Measurements from ENCODE around the gene GPR183. TPM values are rescaled to one million over a fixed set of nuclear protein-coding genes. Genes with fewer than 3 reads are reported as not detected.

The GPR183 gene
- total and polyA plus RNA-seq, 2 of the 8 experiments (the other 6 are each of a cell fraction or from before 2014, with no cell fraction given), result not detected

DNA sequence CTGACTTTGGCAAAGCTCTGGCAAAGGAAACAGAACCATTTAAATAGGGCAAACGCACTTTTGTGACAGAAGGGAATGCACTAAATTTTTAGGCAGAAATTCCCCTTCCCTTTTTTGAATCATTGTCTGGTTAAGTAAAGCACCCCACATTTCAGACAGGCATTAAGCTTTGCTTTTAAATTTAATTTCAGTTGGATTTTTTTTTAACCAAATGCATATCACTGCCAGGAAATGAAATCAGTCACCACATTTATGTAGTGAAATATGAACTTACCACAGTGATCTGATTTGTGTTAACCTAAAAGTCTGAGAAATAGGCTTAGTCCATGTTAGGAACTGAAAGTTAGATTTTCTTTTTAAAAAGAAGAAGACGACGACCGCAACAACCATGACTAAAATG is 10.8 kb downstream of the GPR183 start:
- no peak overlapping the region for H3K4ac ChIP-seq (replicated peaks; ENCODE audit: insufficient read length, low read depth, low read length)
- no peak overlapping the region for H3K27ac ChIP-seq (ENCODE audit: low read depth, low read length)
- H4K8ac ChIP-seq (ENCODE audit: extremely low read depth, insufficient read depth, low read length), result no peak overlapping the region
- 89% methylated on average over 4 of the region's 4 CpGs; no CpG with 5 or more reads in 1 of the 2 experiments for WGBS, 2 experiments (ENCODE audit: extremely low coverage in 1 of 2, insufficient coverage in 1 of 2, insufficient read length in 1 of 2, insufficient replicate concordance in 2 of 2, low coverage in 1 of 2, low lambda C conversion rate in 2 of 2, missing lambda C conversion rate in 1 of 2)
- H3K14ac ChIP-seq (ENCODE audit: insufficient read length), result no peak overlapping the region
- no peak overlapping the region for H3K9ac ChIP-seq (replicated peaks in 1 of 4; ENCODE audit: extremely low read depth in 1 of 4, low read depth in 3 of 4, low read length in 3 of 4)
- no peaks in the 10 kb centered on the region for H3K27me3 ChIP-seq (replicated peaks in 1 of 4; ENCODE audit: control insufficient read depth in 3 of 4, extremely low read depth in 1 of 4, insufficient read depth in 3 of 4, low read length in 3 of 4)
- H3K23ac ChIP-seq (ENCODE audit: insufficient read length), result no peak overlapping the region
- H4K91ac ChIP-seq (replicated peaks; ENCODE audit: insufficient read length, low read length), result no peak overlapping the region
- H3K4me2 ChIP-seq (ENCODE audit: insufficient read depth in 1 of 2, low read depth in 2 of 2, low read length in 2 of 2), result no peak overlapping the region
- H4K20me1 ChIP-seq (replicated peaks in 1 of 2; ENCODE audit: control insufficient read depth in 1 of 2, insufficient read depth in 2 of 2, low read length in 2 of 2), result peaks cover 0 to 1% of the 10 kb centered on the region in 2 experiments
- no peaks in the 10 kb centered on the region for H3K9me3 ChIP-seq (ENCODE audit: insufficient read depth in 2 of 2, low read depth in 1 of 2, low read length in 1 of 2)
- no peak overlapping the region for H2BK15ac ChIP-seq (ENCODE audit: low read length)
- H3K4me3 ChIP-seq (ENCODE audit: extremely low read depth in 1 of 4, insufficient read depth in 2 of 4, low read depth in 3 of 4, low read length in 4 of 4), result no peak overlapping the region
- CTCF ChIA-PET (ENCODE audit: partially characterized antibody), result interaction anchor here (0.7 to 2.2 kb wide), 4 partner anchors 10 to 141 kb away, joined by 3 to 8 read pairs (median 4); no protein-coding TSS in a partner anchor
- 0 out of 2 replicates have a peak, but pooled peaks cover 2% of the 10 kb centered on the region for H3K79me1 ChIP-seq (ENCODE audit: low read depth, low read length)
- H2BK20ac ChIP-seq (ENCODE audit: low read length), result no peak overlapping the region
- FAIRE-seq (no peak), DNase-seq (ENCODE audit: low read depth in 1 of 2, low spot score in 2 of 2) (no peak)
- H3K56ac ChIP-seq (replicated peaks; ENCODE audit: insufficient read length, low read depth, low read length), result no peak overlapping the region
- H3K4me1 ChIP-seq (replicated peaks in 1 of 4; ENCODE audit: control insufficient read depth in 3 of 4, insufficient read depth in 4 of 4, low read length in 3 of 4), result no peaks in the 10 kb centered on the region; a peak in 1 of 7 replicates
- H2AK5ac ChIP-seq (ENCODE audit: low read depth, low read length), result no peak overlapping the region
- H2BK120ac ChIP-seq (replicated peaks; ENCODE audit: low read depth, low read length), result no peak overlapping the region
- H3K36me3 ChIP-seq (ENCODE audit: control insufficient read depth in 2 of 4, insufficient read depth in 4 of 4, low read length in 3 of 4), result no peaks in the 10 kb centered on the region
- H2AFZ ChIP-seq (ENCODE audit: low read length), result no peak overlapping the region
- no peak overlapping the region for H4K5ac ChIP-seq (ENCODE audit: insufficient read length, low read depth, low read length)
- POLR2A ChIA-PET (ENCODE audit: partially characterized antibody), result no interaction called here
- H2BK5ac ChIP-seq (ENCODE audit: low read depth, low read length), result no peak overlapping the region
- no peaks in the 10 kb centered on the region for H3K79me2 ChIP-seq (ENCODE audit: control insufficient read depth in 1 of 2, insufficient read depth in 2 of 2, low read length in 2 of 2)
- no peak overlapping the region for H2BK12ac ChIP-seq (ENCODE audit: low read depth, low read length)
- H3K23me2 ChIP-seq (ENCODE audit: low read depth, low read length), result no peaks in the 10 kb centered on the region
- H3K18ac ChIP-seq (ENCODE audit: extremely low read depth, low read length), result no peak overlapping the region
- TF ChIP-seq, protein P1, sequence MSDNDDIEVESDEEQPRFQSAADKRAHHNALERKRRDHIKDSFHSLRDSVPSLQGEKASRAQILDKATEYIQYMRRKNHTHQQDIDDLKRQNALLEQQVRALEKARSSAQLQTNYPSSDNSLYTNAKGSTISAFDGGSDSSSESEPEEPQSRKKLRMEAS (IDR thresholded peaks at IDR 0.05), result no peak
- no peak for TF ChIP-seq TBP (IDR thresholded peaks at IDR 0.05; ENCODE audit: low read depth, low read length)
- no peak for TF ChIP-seq SRF (IDR thresholded peaks at IDR 0.05; ENCODE audit: low read depth, low read length)
- TF ChIP-seq EGR1 (IDR thresholded peaks at IDR 0.05; ENCODE audit: borderline replicate concordance, low read depth, low read length), result no peak
- TF ChIP-seq EZH2 (IDR thresholded peaks at IDR 0.05; ENCODE audit: low read depth, low read length, severe bottlenecking), result no peak
- TF ChIP-seq, protein P2, sequence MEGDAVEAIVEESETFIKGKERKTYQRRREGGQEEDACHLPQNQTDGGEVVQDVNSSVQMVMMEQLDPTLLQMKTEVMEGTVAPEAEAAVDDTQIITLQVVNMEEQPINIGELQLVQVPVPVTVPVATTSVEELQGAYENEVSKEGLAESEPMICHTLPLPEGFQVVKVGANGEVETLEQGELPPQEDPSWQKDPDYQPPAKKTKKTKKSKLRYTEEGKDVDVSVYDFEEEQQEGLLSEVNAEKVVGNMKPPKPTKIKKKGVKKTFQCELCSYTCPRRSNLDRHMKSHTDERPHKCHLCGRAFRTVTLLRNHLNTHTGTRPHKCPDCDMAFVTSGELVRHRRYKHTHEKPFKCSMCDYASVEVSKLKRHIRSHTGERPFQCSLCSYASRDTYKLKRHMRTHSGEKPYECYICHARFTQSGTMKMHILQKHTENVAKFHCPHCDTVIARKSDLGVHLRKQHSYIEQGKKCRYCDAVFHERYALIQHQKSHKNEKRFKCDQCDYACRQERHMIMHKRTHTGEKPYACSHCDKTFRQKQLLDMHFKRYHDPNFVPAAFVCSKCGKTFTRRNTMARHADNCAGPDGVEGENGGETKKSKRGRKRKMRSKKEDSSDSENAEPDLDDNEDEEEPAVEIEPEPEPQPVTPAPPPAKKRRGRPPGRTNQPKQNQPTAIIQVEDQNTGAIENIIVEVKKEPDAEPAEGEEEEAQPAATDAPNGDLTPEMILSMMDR (IDR thresholded peaks at IDR 0.05; ENCODE audit: control extremely low read depth in 1 of 3, insufficient read depth in 1 of 3, low read depth in 1 of 3, low read length in 3 of 3), result no peak
- TF ChIP-seq CBX8 (IDR thresholded peaks at IDR 0.05; ENCODE audit: borderline replicate concordance, low read depth, low read length), result no peak
- TF ChIP-seq SP2 (IDR thresholded peaks at IDR 0.05; ENCODE audit: low read length), result no peak
- no peak for TF ChIP-seq JUN (IDR thresholded peaks at IDR 0.05; ENCODE audit: low read depth, low read length)
- TF ChIP-seq SP4 (IDR thresholded peaks at IDR 0.05; ENCODE audit: low read length), result no peak
- TF ChIP-seq NRF1 (IDR thresholded peaks at IDR 0.05; ENCODE audit: low read depth, low read length), result no peak
- no peak for TF ChIP-seq SIN3A (conservative IDR thresholded peaks at IDR 0.05 in 1 of 2, IDR thresholded peaks at IDR 0.05 in 1 of 2; ENCODE audit: low read depth in 1 of 2, low read length in 2 of 2)
